Progenitor cell of endocrine pancreas (in vitro differentiated cells): ENCODE measurements around the gene ADAMTS16. TPM values are rescaled to one million over a fixed set of nuclear protein-coding genes. Genes with fewer than 3 reads are reported as not detected.

ENCODE experiments used
- DNase-seq: peaks from one replicate; pipeline ENCODE4 v3.0.0; 2021; ENCODE audit warnings: low spot score; ENCODE audit not compliant: unreplicated experiment
- H3K27ac Mint-ChIP-seq: 2 replicates; pipeline ENCODE4 v1.8.0; 2021; ENCODE audit warnings: mild to moderate bottlenecking, moderate library complexity, mixed read lengths
- H3K27me3 Mint-ChIP-seq: 2 replicates; pipeline ENCODE4 v1.8.0; 2021; ENCODE audit warnings: mixed read lengths
- H3K36me3 Mint-ChIP-seq: 2 replicates; pipeline ENCODE4 v1.8.0; 2022; ENCODE audit warnings: mixed read lengths; ENCODE audit not compliant: insufficient read depth
- H3K4me1 Mint-ChIP-seq: 2 replicates; pipeline ENCODE4 v1.8.0; 2021; ENCODE audit warnings: low read depth, mixed read lengths
- H3K4me3 Mint-ChIP-seq: 2 replicates; pipeline ENCODE4 v1.8.0; 2021; ENCODE audit warnings: low read depth, mild to moderate bottlenecking, moderate library complexity, mixed read lengths
- H3K9me3 Mint-ChIP-seq: 2 replicates; pipeline ENCODE4 v1.8.0; 2021; ENCODE audit warnings: low read depth, mixed read lengths
- CTCF ChIP-seq: fragments of 200-600 bp; sonication (generic); IDR thresholded peaks from one replicate; pipeline ENCODE4 v1.5.0; 2021; ENCODE audit warnings: antibody characterized with exemption, mild to moderate bottlenecking; ENCODE audit not compliant: unreplicated experiment
- total RNA-seq: library from RNA; stranded (reverse); gene quantifications from 2 replicates; pipeline ENCODE4 v1.2.1, GENCODE V29; 2021

ADAMTS16 gene
- total RNA-seq, 1 donor from 2014 or later, result 40.7 TPM

- peaks cover 19% of the 10 kb centered on the region for H3K9me3 Mint-ChIP-seq
- no peaks in the 10 kb centered on the region for H3K27me3 Mint-ChIP-seq
- no peak for TF ChIP-seq CTCF
- H3K4me1 Mint-ChIP-seq, result no peaks in the 10 kb centered on the region
- DNase-seq, result no peak
- H3K4me3 Mint-ChIP-seq, result no peak overlapping the region
- H3K36me3 Mint-ChIP-seq, result peaks cover 57% of the 10 kb centered on the region
- no peak overlapping the region for H3K27ac Mint-ChIP-seq
Observed at GRCh38 chr5:5252106-5252505, 112.0 kb downstream of the ADAMTS16 start.

DNA sequence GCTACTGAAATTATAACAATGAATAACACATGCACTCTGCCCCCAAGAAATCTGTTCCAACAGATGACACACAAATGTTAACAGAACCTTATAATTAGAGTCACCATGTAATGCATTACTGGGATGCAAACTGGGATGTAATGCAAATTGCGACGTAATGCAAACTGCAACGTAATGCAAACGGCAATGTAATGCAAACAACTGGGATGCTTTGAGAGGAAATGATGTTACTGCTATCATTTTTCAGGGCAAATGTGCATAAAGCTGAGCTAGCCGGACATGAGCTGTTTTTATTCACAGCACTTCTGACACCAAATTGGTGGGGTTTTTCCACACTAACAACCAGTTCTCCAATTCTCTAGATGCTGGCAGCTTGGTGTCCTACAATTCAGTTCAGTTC lies 117.2 kb downstream of the ADAMTS16 start:
- no peaks in the 10 kb centered on the region for H3K27me3 Mint-ChIP-seq
- no peak for TF ChIP-seq CTCF

DNA sequence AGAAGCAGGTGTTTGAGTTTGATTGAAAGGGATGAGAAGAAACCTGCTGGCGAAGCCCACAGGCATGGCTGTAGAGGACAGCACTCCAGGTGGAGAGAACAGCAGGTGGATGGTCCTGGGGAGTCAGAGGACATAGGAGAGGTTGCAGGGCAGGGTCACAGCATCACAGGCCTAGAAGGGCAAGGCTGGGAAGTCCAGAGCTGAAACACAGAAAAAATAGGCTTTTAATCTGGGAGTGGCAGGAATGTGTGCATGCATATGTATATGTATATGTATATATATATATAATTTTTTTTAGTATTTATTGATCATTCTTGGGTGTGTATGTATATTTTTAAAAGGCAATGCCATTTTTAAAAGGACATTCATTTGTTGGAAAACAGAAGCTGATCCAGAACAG lies 118.4 kb downstream of the ADAMTS16 start:
- Mint-ChIP-seq H3K27me3 (no peaks in the 10 kb centered on the region), H3K9me3 (peaks cover 18% of the 10 kb centered on the region), H3K4me1 (peaks cover 17% of the 10 kb centered on the region), H3K4me3 (no peak overlapping the region), H3K27ac (peak overlapping the region; percentile 37), H3K36me3 (peaks cover 47% of the 10 kb centered on the region)
- DNase-seq, result no peak
- no peak for TF ChIP-seq CTCF

More for the DNA sequence above, 117.2 kb downstream of the ADAMTS16 start:
- Mint-ChIP-seq H3K27ac (no peak overlapping the region), H3K9me3 (peaks cover 19% of the 10 kb centered on the region), H3K36me3 (peaks cover 54% of the 10 kb centered on the region), H3K4me3 (no peak overlapping the region), H3K4me1 (peaks cover 17% of the 10 kb centered on the region)
- no peak for DNase-seq

DNA sequence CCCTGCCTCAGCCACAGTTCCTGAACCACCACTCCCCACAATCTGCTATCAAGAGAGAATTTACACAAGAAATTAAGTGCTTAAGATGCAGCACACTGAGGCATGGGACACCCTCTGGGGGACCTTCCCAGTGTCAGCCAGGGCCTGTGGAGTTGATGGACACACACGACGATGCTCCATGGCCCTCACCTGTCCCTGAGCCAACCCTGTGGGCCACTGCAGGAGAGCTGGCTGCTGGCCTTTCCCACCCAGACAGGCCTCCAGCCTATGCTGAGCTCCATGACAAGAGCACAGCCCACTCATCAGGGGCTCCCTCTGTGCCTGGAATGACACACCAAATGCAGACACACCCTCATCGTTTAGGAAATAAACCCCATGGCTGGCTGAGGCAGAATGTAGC lies 124.6 kb downstream of the ADAMTS16 start:
- Mint-ChIP-seq H3K4me3 (no peak overlapping the region), H3K36me3 (peaks cover 52% of the 10 kb centered on the region), H3K27ac (no peak overlapping the region), H3K9me3 (no peaks in the 10 kb centered on the region), H3K4me1 (peaks cover 2% of the 10 kb centered on the region), H3K27me3 (no peaks in the 10 kb centered on the region)
- DNase-seq, result no peak
- no peak for TF ChIP-seq CTCF

DNA sequence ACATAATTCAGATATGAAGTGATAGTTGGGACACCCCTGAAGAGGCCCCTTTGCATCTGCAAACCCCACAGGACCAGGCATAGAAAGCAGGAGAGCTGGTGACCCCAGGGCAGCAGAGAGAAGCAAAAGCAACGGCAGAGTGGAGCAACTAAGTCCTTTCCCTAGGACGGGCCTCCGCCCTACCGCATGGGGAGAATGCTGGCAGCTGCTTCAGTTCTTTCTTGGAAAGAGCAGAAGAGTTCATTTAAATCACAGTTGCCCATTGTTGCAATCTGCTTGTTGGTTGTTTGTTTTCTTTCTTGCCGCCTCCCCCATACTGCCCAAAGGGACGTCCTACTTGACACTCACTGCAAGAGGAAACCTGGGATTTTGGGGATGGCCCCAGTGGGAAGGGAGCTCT lies 126.2 kb downstream of the ADAMTS16 start:
- no peak for DNase-seq
- Mint-ChIP-seq H3K4me1 (peaks cover 2% of the 10 kb centered on the region), H3K36me3 (peaks cover 50% of the 10 kb centered on the region), H3K9me3 (no peaks in the 10 kb centered on the region), H3K27me3 (no peaks in the 10 kb centered on the region), H3K27ac (no peak overlapping the region), H3K4me3 (no peak overlapping the region)
- no peak for TF ChIP-seq CTCF
